Measurements from ENCODE around the gene PRR36.

PRR36 gene

GRCh38 chr19:7912697-7913564, 38.7 kb upstream of the PRR36 start:
- no peak for DNase-seq (ENCODE audit: low spot score)

- DNase-seq (ENCODE audit: low spot score), result no peak
These were observed 38.0 kb upstream of the PRR36 start for GRCh38 chr19:7912144-7912696.

- DNase-seq (ENCODE audit: low spot score), result no peak
These were observed 37.4 kb upstream of the PRR36 start for GRCh38 chr19:7911508-7912143.

GRCh38 chr19:7910321-7911161, 36.4 kb upstream of the PRR36 start:
- DNase-seq (ENCODE audit: low spot score), result no peak

GRCh38 chr19:7909471-7910067, 35.4 kb upstream of the PRR36 start:
- DNase-seq (ENCODE audit: low spot score), result no peak

- no peak for DNase-seq (ENCODE audit: low spot score)
These were observed 34.7 kb upstream of the PRR36 start for GRCh38 chr19:7908742-7909461.

- DNase-seq (ENCODE audit: low spot score), result no peak
These were observed 34.0 kb upstream of the PRR36 start for GRCh38 chr19:7908078-7908699.

- no peak for DNase-seq (ENCODE audit: low spot score)
These were observed 33.4 kb upstream of the PRR36 start for GRCh38 chr19:7907544-7907943.

GRCh38 chr19:7907122-7907521, 32.9 kb upstream of the PRR36 start:
- DNase-seq (ENCODE audit: low spot score), result no peak

- DNase-seq (ENCODE audit: low spot score), result no peak
These were observed 31.7 kb upstream of the PRR36 start for GRCh38 chr19:7905859-7906258.

GRCh38 chr19:7905268-7905667, 31.1 kb upstream of the PRR36 start:
- DNase-seq (ENCODE audit: low spot score), result no peak

GRCh38 chr19:7904074-7905020, 30.2 kb upstream of the PRR36 start:
- no peak for DNase-seq (ENCODE audit: low spot score)

- peak; percentile 97 for DNase-seq (ENCODE audit: low spot score)
These were observed 29.3 kb upstream of the PRR36 start, which contains the start of gene MAP2K7 for GRCh38 chr19:7903244-7904073. Gene MAP2K7 (plus strand): TSS chr19:7903877. CDS start chr19:7903945, 68 bp downstream.

GRCh38 chr19:7902796-7903243, 28.6 kb upstream of the PRR36 start:
- no peak for DNase-seq (ENCODE audit: low spot score)

GRCh38 chr19:7901337-7901736, 27.1 kb upstream of the PRR36 start:
- DNase-seq (ENCODE audit: low spot score), result no peak

- no peak for DNase-seq (ENCODE audit: low spot score)
These were observed 26.7 kb upstream of the PRR36 start for GRCh38 chr19:7900931-7901330.

GRCh38 chr19:7900401-7900870, 26.2 kb upstream of the PRR36 start:
- DNase-seq (ENCODE audit: low spot score), result no peak

GRCh38 chr19:7899751-7900378, 25.7 kb upstream of the PRR36 start:
- no peak for DNase-seq (ENCODE audit: low spot score)

Data from kidney capillary endothelial cell (primary cell).